Keratinocyte (primary cell): Measurements from ENCODE around the gene WSB1. TPM values are rescaled to one million over a fixed set of nuclear protein-coding genes. Genes with fewer than 3 reads are reported as not detected.

Experiments used
- DNase-seq: peaks from one replicate; pipeline ENCODE4 v3.0.0-alpha.2; 2011; ENCODE audit warnings: low read depth, missing footprints, low spot score
- FAIRE-seq: peaks from 2 replicates; lab custom pipeline; 2011; peaks lifted over from hg19 to GRCh38; lab: Jason Lieb, UNC
- H2AFZ ChIP-seq: 2 replicates; pipeline ENCODE4 v1.6.0; 2012; ENCODE audit warnings: low read length, control low read depth, inconsistent platforms; ENCODE audit not compliant: control insufficient read depth
- H3K27ac ChIP-seq: 2 replicates; pipeline ENCODE4 v1.5.1; 2011; ENCODE audit warnings: low read length; ENCODE audit not compliant: control insufficient read depth, insufficient read depth
- H3K27me3 ChIP-seq: 3 replicates; pipeline ENCODE4 v1.6.0; 2011; ENCODE audit warnings: low read length; ENCODE audit not compliant: control insufficient read depth, insufficient read depth; ENCODE audit errors: extremely low read depth
- H3K36me3 ChIP-seq, 2 experiments: 2 replicates in 1 of 2; 3 replicates in 1 of 2; pipeline ENCODE4 v1.5.1; 2011; ENCODE audit warnings: low read length in 2 of 2, mild to moderate bottlenecking in 1 of 2; ENCODE audit not compliant: control insufficient read depth in 2 of 2, insufficient read depth in 2 of 2; ENCODE audit errors: extremely low read depth in 1 of 2
- H3K4me1 ChIP-seq: 3 replicates; pipeline ENCODE4 v1.5.1; 2011; ENCODE audit warnings: low read length; ENCODE audit not compliant: control insufficient read depth, insufficient read depth; ENCODE audit errors: extremely low read depth
- H3K4me2 ChIP-seq: 3 replicates; pipeline ENCODE4 v1.6.0; 2011; ENCODE audit warnings: low read depth, low read length; ENCODE audit not compliant: control insufficient read depth, insufficient read depth; ENCODE audit errors: extremely low read depth
- H3K4me3 ChIP-seq, 3 experiments: fragments of 200-600 bp in 1 of 3; sonication (generic) in 1 of 3; 2 replicates in 2 of 3; 3 replicates in 1 of 3; pipeline ENCODE4 v1.5.1; 2011 to 2016; ENCODE audit warnings: low read length in 3 of 3, mild to moderate bottlenecking in 3 of 3, control low read depth in 2 of 3, inconsistent platforms in 1 of 3, low read depth in 1 of 3, mixed read lengths in 1 of 3, mixed run types in 1 of 3, moderate library complexity in 1 of 3; ENCODE audit not compliant: control insufficient read depth in 2 of 3, insufficient read depth in 2 of 3; ENCODE audit errors: extremely low read depth in 1 of 3
- H3K79me2 ChIP-seq: 2 replicates; pipeline ENCODE4 v1.6.0; 2012; ENCODE audit warnings: low read length; ENCODE audit not compliant: control insufficient read depth, insufficient read depth
- H3K9ac ChIP-seq: 3 replicates; pipeline ENCODE4 v1.6.0; 2011; ENCODE audit warnings: low read length; ENCODE audit not compliant: control insufficient read depth, insufficient read depth; ENCODE audit errors: extremely low read depth
- H3K9me1 ChIP-seq: 3 replicates; pipeline ENCODE4 v1.6.0; 2011; ENCODE audit warnings: low read length; ENCODE audit not compliant: control insufficient read depth, insufficient read depth; ENCODE audit errors: extremely low read depth
- H3K9me3 ChIP-seq: 2 replicates; pipeline ENCODE4 v1.5.1; 2012; ENCODE audit warnings: low read depth, low read length; ENCODE audit not compliant: control insufficient read depth
- H4K20me1 ChIP-seq: 3 replicates; pipeline ENCODE4 v1.6.0; 2011; ENCODE audit warnings: low read length; ENCODE audit not compliant: control insufficient read depth, insufficient read depth; ENCODE audit errors: extremely low read depth
- CTCF ChIP-seq, 3 experiments: IDR thresholded peaks in 1 of 3; conservative IDR thresholded peaks in 1 of 3; optimal IDR thresholded peaks in 1 of 3; 2 replicates in 2 of 3; 3 replicates in 1 of 3; pipeline versions ENCODE3 to v1.5.1; 2011; ENCODE audit warnings: low read length in 3 of 3, mild to moderate bottlenecking in 3 of 3, moderate library complexity in 2 of 3, control low read depth in 1 of 3, inconsistent platforms in 1 of 3; ENCODE audit not compliant: insufficient read depth in 2 of 3; ENCODE audit errors: extremely low read depth in 1 of 3
- EZH2 ChIP-seq: IDR thresholded peaks from one replicate; pipeline ENCODE4 v1.6.1; 2012; ENCODE audit warnings: inconsistent platforms, mild to moderate bottlenecking, low read length, moderate library complexity
- dilution Hi-C: fragments of 300-500 bp; cut with MboI; formaldehyde crosslinking; loops from one replicate; pipeline ENCODE4 v1.7.0; 2020; ENCODE audit warnings: low sequenced_read_pairs; ENCODE audit not compliant: extremely low pct_ligation_motif_present
- polyA plus RNA-seq, 5 experiments: library from polyadenylated mRNA; depleted of rRNA in 3 of 5; stranded (reverse) in 3 of 5; stranded (forward) in 1 of 5; unstranded in 1 of 5; fragments of >200 nt; gene quantifications; 1 replicate in 1 of 5; 2 replicates in 3 of 5; 3 replicates in 1 of 5; pipeline versions ENCODE4 v1.2.1 to v1.2.3, GENCODE V29; 2011 to 2012; ENCODE audit warnings: missing spikeins in 2 of 5, low read depth in 1 of 5, low replicate concordance in 1 of 5

Gene WSB1
- polyA plus RNA-seq, 1 donor (not counting 4 experiments of a cell fraction or from before 2014, with no cell fraction given): 135 TPM

GRCh38 chr17:27281438-27281837 is 12.5 kb upstream of the WSB1 start:
- TF ChIP-seq EZH2 (no peak), CTCF (optimal IDR thresholded peaks at IDR 0.05 in 1 of 3, IDR thresholded peaks at IDR 0.05 in 1 of 3, conservative IDR thresholded peaks at IDR 0.05 in 1 of 3; ENCODE audit: extremely low read depth in 1 of 3, insufficient read depth in 2 of 3, low read length in 3 of 3) (no peak)
- no peaks in the 10 kb centered on the region for H4K20me1 ChIP-seq
- dilution Hi-C loops: no loop called here
- H3K9me1 ChIP-seq: no peaks in the 10 kb centered on the region
- no peak overlapping the region for H3K27ac ChIP-seq
- no peak overlapping the region for H2AFZ ChIP-seq
- no peaks in the 10 kb centered on the region for H3K79me2 ChIP-seq
- no peak overlapping the region for H3K4me3 ChIP-seq
- no peaks in the 10 kb centered on the region for H3K4me1 ChIP-seq
- DNase-seq (no peak), FAIRE-seq (no peak)
- H3K9me3 ChIP-seq: no peaks in the 10 kb centered on the region
- H3K36me3 ChIP-seq: no peaks in the 10 kb centered on the region
- H3K9ac ChIP-seq: no peak overlapping the region
- H3K4me2 ChIP-seq: no peak overlapping the region
- H3K27me3 ChIP-seq: no peaks in the 10 kb centered on the region

DNA sequence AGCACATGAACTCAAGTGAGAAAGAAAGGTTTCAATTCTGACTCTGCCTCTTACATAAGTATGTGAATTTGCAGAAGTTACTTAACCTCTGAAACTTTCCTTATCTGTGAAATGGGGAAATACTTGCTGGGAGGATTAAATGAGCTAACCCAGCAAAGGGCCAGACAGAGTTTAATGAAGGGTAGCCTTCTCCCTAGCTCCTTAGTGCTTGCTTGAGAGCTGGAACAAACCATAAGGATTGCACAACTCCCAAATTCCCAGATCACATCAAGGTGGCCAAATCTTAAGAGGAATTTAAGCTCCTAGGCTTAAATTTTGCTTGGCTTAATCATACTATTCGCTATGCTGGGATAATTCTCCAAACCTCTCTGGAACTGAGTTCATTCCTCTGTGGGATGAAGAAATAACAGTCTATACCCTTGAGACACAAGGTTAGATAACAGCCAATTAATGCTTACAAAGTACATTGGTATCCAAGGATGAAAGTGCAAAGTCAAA is 11.8 kb upstream of the WSB1 start:
- H3K4me1 ChIP-seq: no peaks in the 10 kb centered on the region
- H4K20me1 ChIP-seq: no peaks in the 10 kb centered on the region
- no peak overlapping the region for H3K9ac ChIP-seq
- H3K4me3 ChIP-seq: no peak overlapping the region
- H2AFZ ChIP-seq: no peak overlapping the region
- FAIRE-seq: no peak
- DNase-seq: no peak
- no peaks in the 10 kb centered on the region for H3K9me1 ChIP-seq
- dilution Hi-C loops: no loop called here
- TF ChIP-seq CTCF (optimal IDR thresholded peaks at IDR 0.05 in 1 of 3, IDR thresholded peaks at IDR 0.05 in 1 of 3, conservative IDR thresholded peaks at IDR 0.05 in 1 of 3; ENCODE audit: extremely low read depth in 1 of 3, insufficient read depth in 2 of 3, low read length in 3 of 3) (no peak), EZH2 (no peak)
- no peaks in the 10 kb centered on the region for H3K27me3 ChIP-seq
- no peaks in the 10 kb centered on the region for H3K79me2 ChIP-seq
- no peak overlapping the region for H3K27ac ChIP-seq
- no peak overlapping the region for H3K4me2 ChIP-seq
- H3K9me3 ChIP-seq: no peaks in the 10 kb centered on the region
- H3K36me3 ChIP-seq: no peaks in the 10 kb centered on the region
